Erythroblast (primary cell): Measurements from ENCODE around the gene DRC1.

Experiments used
- GATA1 ChIP-seq: IDR thresholded peaks from 2 replicates; pipeline ENCODE4 v1.6.1; 2011; ENCODE audit warnings: low read depth, mild to moderate bottlenecking, control low read depth, low read length, moderate library complexity
- POLR2A ChIP-seq: IDR thresholded peaks from 2 replicates; pipeline ENCODE4 v1.6.1; 2011; ENCODE audit warnings: mild to moderate bottlenecking, low read length

DNA sequence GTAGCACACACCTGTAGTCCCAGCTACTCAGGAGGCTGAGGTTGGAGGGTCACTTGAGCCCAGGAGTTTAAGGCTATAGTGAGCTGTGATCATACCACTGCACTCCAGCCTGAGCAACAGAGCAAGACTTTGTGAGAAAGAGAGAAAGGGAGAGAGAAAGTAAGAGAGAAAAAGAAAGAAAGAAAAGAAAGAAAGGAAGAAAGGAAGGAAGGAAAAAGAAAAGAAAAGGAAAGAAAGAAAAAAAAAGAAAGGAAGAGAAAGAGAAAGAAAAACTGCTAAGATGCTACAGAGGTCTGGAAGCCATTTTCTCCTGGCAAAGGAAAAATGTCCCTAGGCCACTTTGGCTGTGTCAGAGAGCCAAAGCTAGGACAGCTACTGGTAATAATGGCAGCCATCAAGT is 30.6 kb downstream of the DRC1 start:
- TF ChIP-seq POLR2A (no peak), GATA1 (no peak)
